Spleen (tissue), 7 donors: ENCODE measurements around the gene PAGE4.

ENCODE experiments used
- POLR2A ChIP-seq, 3 donors: fragments of 450-650 bp; IDR thresholded peaks; one replicate each; pipeline ENCODE4 v1.5.1; 2017; ENCODE audit warnings: antibody characterized with exemption in 3 of 3, mild to moderate bottlenecking in 1 of 3
- TF ChIP-seq, protein P1 (sequence below), 11 experiments: fragments of 200-600 bp in 7 of 11; fragments of 450-650 bp in 4 of 11; sonication (generic) in 4 of 11; IDR thresholded peaks in 8 of 11; conservative IDR thresholded peaks in 3 of 11; 1 replicate in 7 of 11; 2 replicates in 4 of 11; pipeline versions ENCODE4 v1.4.0 to v1.8.0; 2016 to 2021; ENCODE audit warnings: antibody characterized with exemption in 11 of 11, inconsistent platforms in 4 of 11, mild to moderate bottlenecking in 1 of 11
- donor health status: DM: no; HTN: no; CAD: no; lungs with moderate emphysema.
- donor health status: DM: no; HTN: no; CAD: no.
- donor health status: DM: no; HTN: no; CAD: no.

DNA sequence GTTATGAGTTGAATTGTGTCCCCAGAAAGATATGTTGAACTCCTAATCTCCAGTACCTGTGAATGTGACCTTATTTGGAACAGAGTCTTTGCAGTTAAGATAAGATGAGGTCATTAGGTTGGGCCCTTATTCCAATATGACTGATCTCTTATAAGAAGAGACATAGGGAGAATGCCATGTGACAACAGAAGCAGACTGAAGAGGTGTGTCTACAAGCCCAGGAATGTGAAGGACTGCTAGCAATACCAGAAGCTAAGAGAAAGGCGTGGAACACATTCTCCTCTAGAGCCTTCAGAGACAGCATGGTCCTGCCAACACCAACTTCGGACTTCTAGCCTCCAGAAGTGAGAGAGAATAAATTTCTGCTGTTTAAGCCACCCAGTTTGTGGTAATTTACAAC, 27.7 kb downstream of the PAGE4 start:
- no peak for TF ChIP-seq POLR2A (IDR thresholded peaks at IDR 0.05)
- TF ChIP-seq, protein P1, sequence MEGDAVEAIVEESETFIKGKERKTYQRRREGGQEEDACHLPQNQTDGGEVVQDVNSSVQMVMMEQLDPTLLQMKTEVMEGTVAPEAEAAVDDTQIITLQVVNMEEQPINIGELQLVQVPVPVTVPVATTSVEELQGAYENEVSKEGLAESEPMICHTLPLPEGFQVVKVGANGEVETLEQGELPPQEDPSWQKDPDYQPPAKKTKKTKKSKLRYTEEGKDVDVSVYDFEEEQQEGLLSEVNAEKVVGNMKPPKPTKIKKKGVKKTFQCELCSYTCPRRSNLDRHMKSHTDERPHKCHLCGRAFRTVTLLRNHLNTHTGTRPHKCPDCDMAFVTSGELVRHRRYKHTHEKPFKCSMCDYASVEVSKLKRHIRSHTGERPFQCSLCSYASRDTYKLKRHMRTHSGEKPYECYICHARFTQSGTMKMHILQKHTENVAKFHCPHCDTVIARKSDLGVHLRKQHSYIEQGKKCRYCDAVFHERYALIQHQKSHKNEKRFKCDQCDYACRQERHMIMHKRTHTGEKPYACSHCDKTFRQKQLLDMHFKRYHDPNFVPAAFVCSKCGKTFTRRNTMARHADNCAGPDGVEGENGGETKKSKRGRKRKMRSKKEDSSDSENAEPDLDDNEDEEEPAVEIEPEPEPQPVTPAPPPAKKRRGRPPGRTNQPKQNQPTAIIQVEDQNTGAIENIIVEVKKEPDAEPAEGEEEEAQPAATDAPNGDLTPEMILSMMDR (IDR thresholded peaks at IDR 0.05 in 8 of 11, conservative IDR thresholded peaks at IDR 0.05 in 3 of 11): no peak
